Stomach (tissue), 19 donors: ENCODE results near the gene KRTAP20-3. TPM values are rescaled to one million over a fixed set of nuclear protein-coding genes. Genes with fewer than 3 reads are reported as not detected.

Source experiments
- DNase-seq, 2 donors: peaks; one replicate each; pipeline versions ENCODE4 v3.0.0 to v3.0.0-alpha.2; 2013 to 2019
- H3K27ac ChIP-seq, 5 donors: fragments of 200-600 bp in 4 of 5; sonication (generic) in 4 of 5; one replicate each; pipeline ENCODE4 v1.5.1; 2013 to 2019; ENCODE audit warnings: mild to moderate bottlenecking in 1 of 5, moderate library complexity in 1 of 5
- H3K27me3 ChIP-seq, 3 donors: fragments of 200-600 bp; sonication (generic); one replicate each; pipeline ENCODE4 v1.5.1; 2017 to 2019; ENCODE audit warnings: mixed run types in 1 of 3
- H3K36me3 ChIP-seq, 4 donors: fragments of 200-600 bp; sonication (generic); 1 replicate in 3 of 4; 2 replicates in 1 of 4; pipeline ENCODE4 v1.5.1; 2016 to 2019
- H3K4me1 ChIP-seq, 4 donors: fragments of 200-600 bp; sonication (generic); one replicate each; pipeline ENCODE4 v1.5.1; 2016 to 2019
- H3K4me3 ChIP-seq, 4 donors: fragments of 200-600 bp; sonication (generic) in 3 of 4; one replicate each; pipeline ENCODE4 v1.5.1; 2016 to 2019; ENCODE audit warnings: mild to moderate bottlenecking in 1 of 4
- H3K9me3 ChIP-seq, 4 donors: fragments of 200-600 bp; sonication (generic); one replicate each; pipeline ENCODE4 v1.5.1; 2016 to 2019
- CTCF ChIP-seq, 7 experiments: fragments of 450-650 bp in 4 of 7; fragments of 200-600 bp in 3 of 7; sonication (generic) in 3 of 7; IDR thresholded peaks; one replicate each; pipeline ENCODE4 v1.5.1; 2016 to 2019; ENCODE audit warnings: antibody characterized with exemption in 7 of 7, control low read depth in 2 of 7, mild to moderate bottlenecking in 1 of 7
- EP300 ChIP-seq: sonication (generic); formaldehyde crosslinking; IDR thresholded peaks from one replicate; pipeline ENCODE4 v1.6.1; 2017; ENCODE audit warnings: antibody characterized with exemption
- POLR2A ChIP-seq, 4 donors: fragments of 450-650 bp; IDR thresholded peaks; one replicate each; pipeline ENCODE4 v1.6.1; 2016; ENCODE audit warnings: antibody characterized with exemption in 4 of 4, control low read depth in 2 of 4, mild to moderate bottlenecking in 1 of 4, moderate library complexity in 1 of 4
- POLR2AphosphoS5 ChIP-seq, 3 donors: sonication (generic); formaldehyde crosslinking; IDR thresholded peaks; one replicate each; pipeline ENCODE4 v1.6.1; 2016; ENCODE audit warnings: antibody characterized with exemption in 3 of 3
- WGBS, 5 donors: extraction: QIAGEN DNeasy Blood & Tissue Kit in 3 of 5; methylation state at CpG; one replicate each; pipeline versions ENCODE4 v1.1.5 to v1.1.7; 2013 to 2018; 5-methylcytosine and 5-hydroxymethylcytosine counted together
- intact Hi-C: fragments of 100-400 bp; cut with DNase I; formaldehyde crosslinking; loops from one replicate; pipeline ENCODE4 v1.15.1; 2023; ENCODE audit warnings: low total_unique reads
- long read RNA-seq, 10 donors: transcript quantifications; one replicate each; lab custom pipeline, GENCODE V29; 2026
- polyA plus RNA-seq, 3 donors: library from polyadenylated mRNA; stranded (reverse); fragments of 200-250 nt; gene quantifications; one replicate each; pipeline ENCODE4 v1.2.3, GENCODE V29; 2013
- total RNA-seq, 5 donors: library from RNA; depleted of rRNA; stranded (reverse); fragments of >200 nt; gene quantifications; one replicate each; pipeline versions ENCODE4 v1.1.0 to v1.2.3, GENCODE V29; 2014 to 2016
- donor health status: healthy with polysubstance abuse.
- donor health status: Bipolar disorder and iron deficiency.
- donor health status: healthy.

The KRTAP20-3 gene
- not detected for total RNA-seq
- polyA plus RNA-seq, result not detected
- long read RNA-seq, donor 1, result 0 reads
- long read RNA-seq, donor 2, result 0 reads
- long read RNA-seq, donor 3, result 0 reads
- long read RNA-seq, donor 4, result 0 reads
- long read RNA-seq, donor 5, result 0 reads
- long read RNA-seq, donor 6, result 0 reads
- long read RNA-seq, donor 7, result 0 reads
- long read RNA-seq, donor 8, result 0 reads
- long read RNA-seq, donor 9, result 0 reads
- long read RNA-seq, donor 10, result 0 reads

- no peaks in the 10 kb centered on the region for H3K4me1 ChIP-seq
- 81 to 94% (median 87%) methylated on average over 2 of the region's 2 CpGs for WGBS, 5 donors
- no peaks in the 10 kb centered on the region for H3K36me3 ChIP-seq
- H3K9me3 ChIP-seq, result peaks cover 0 to 21% (median 3%) of the 10 kb centered on the region in 4 donors
- no peak within 1 kb of the TSS for H3K27ac ChIP-seq
- intact Hi-C loops, result no loop called here
- TF ChIP-seq CTCF (IDR thresholded peaks at IDR 0.05), result no peak
- TF ChIP-seq EP300, result no peak
- TF ChIP-seq POLR2AphosphoS5 (IDR thresholded peaks at IDR 0.05), result no peak
- TF ChIP-seq POLR2A (IDR thresholded peaks at IDR 0.05), result no peak
- no peak for DNase-seq
- H3K4me3 ChIP-seq, result no peak within 1 kb of the TSS
- H3K27me3 ChIP-seq, result no peaks in the 10 kb centered on the region
These were observed at the start of gene KRTAP20-3 for GRCh38 chr21:30642564-30642963. Gene KRTAP20-3 (plus strand): TSS chr21:30642864.

- WGBS, 5 donors, result 93 to 98% (median 96%) methylated on average over 3 to 6 of the region's 6 CpGs
- Histone ChIP-seq H3K4me3 (no peak within 1 kb of the TSS), H3K9me3 (peaks cover 0 to 17% (median 0%) of the 10 kb centered on the region in 4 donors), H3K4me1 (no peaks in the 10 kb centered on the region), H3K27me3 (no peaks in the 10 kb centered on the region), H3K27ac (no peak within 1 kb of the TSS), H3K36me3 (no peaks in the 10 kb centered on the region)
- intact Hi-C loops, result no loop called here
- TF ChIP-seq EP300, result no peak
- no peak for DNase-seq
These were observed 43.9 kb upstream of the KRTAP20-3 start, which contains the start of gene KRTAP6-2 for GRCh38 chr21:30598802-30599201. Gene KRTAP6-2 (minus strand): TSS chr21:30598902. CDS start chr21:30598874, 28 bp downstream.

GRCh38 chr21:30600787-30601186, 41.9 kb upstream of the KRTAP20-3 start, which contains the start of gene KRTAP22-1:
Gene KRTAP22-1 (plus strand): TSS chr21:30601087.
- Histone ChIP-seq H3K27me3 (no peaks in the 10 kb centered on the region), H3K4me1 (no peaks in the 10 kb centered on the region), H3K9me3 (peaks cover 0 to 24% (median 0%) of the 10 kb centered on the region in 4 donors), H3K36me3 (no peaks in the 10 kb centered on the region), H3K27ac (no peak within 1 kb of the TSS), H3K4me3 (no peak within 1 kb of the TSS)
- no peak for DNase-seq
- 32 to 89% (median 44%) methylated on average over 1 of the region's 1 CpG for WGBS, 5 donors
- no peak for TF ChIP-seq POLR2AphosphoS5 (IDR thresholded peaks at IDR 0.05)
- TF ChIP-seq EP300, result no peak
- TF ChIP-seq POLR2A (IDR thresholded peaks at IDR 0.05), result no peak
- no peak for TF ChIP-seq CTCF (IDR thresholded peaks at IDR 0.05)
- intact Hi-C loops, result no loop called here

GRCh38 chr21:30605968-30606367, 36.7 kb upstream of the KRTAP20-3 start:
- intact Hi-C loops, result no loop called here
- H3K27ac ChIP-seq, result no peak overlapping the region
- 68 to 96% (median 88%) methylated on average over 2 of the region's 2 CpGs for WGBS, 5 donors

More at GRCh38 chr21:30605968-30606367, 36.7 kb upstream of the KRTAP20-3 start:
- Histone ChIP-seq H3K4me3 (no peak overlapping the region), H3K27me3 (no peaks in the 10 kb centered on the region), H3K4me1 (no peaks in the 10 kb centered on the region), H3K36me3 (no peaks in the 10 kb centered on the region), H3K9me3 (peaks cover 0 to 19% (median 0%) of the 10 kb centered on the region in 4 donors)
- no peak for DNase-seq
- TF ChIP-seq EP300 (no peak), POLR2AphosphoS5 (IDR thresholded peaks at IDR 0.05) (no peak), POLR2A (IDR thresholded peaks at IDR 0.05) (no peak), CTCF (IDR thresholded peaks at IDR 0.05) (no peak)
